CD8-positive, alpha-beta memory T cell (primary cell): ENCODE results near the gene LGALS3BP. TPM values are rescaled to one million over a fixed set of nuclear protein-coding genes. Genes with fewer than 3 reads are reported as not detected.

ENCODE experiments used
- CTCF ChIA-PET: fragments of 350-600 bp; sonication (Branson Sonifier 250); formaldehyde crosslinking; loops from one replicate; lab custom pipeline; 2021; ENCODE audit warnings: antibody characterized with exemption; lab: Charles Lee
- POLR2A ChIA-PET: fragments of 350-600 bp; sonication (Branson Sonifier 250); formaldehyde crosslinking; loops from one replicate; lab custom pipeline; 2021; ENCODE audit warnings: antibody characterized with exemption; lab: Charles Lee
- DNase-seq, 5 donors: peaks; one replicate each; pipeline versions ENCODE4 v3.0.0 to v3.0.0-alpha.2; 2020 to 2022; ENCODE audit warnings: mixed read lengths in 1 of 5
- H3K27ac ChIP-seq: one replicate; pipeline ENCODE4 v1.7.0; 2013; ENCODE audit warnings: low read depth, mild to moderate bottlenecking, low read length, moderate library complexity
- H3K27me3 ChIP-seq: 2 replicates; pipeline ENCODE4 v1.7.0; 2013; ENCODE audit warnings: low read length, mild to moderate bottlenecking; ENCODE audit not compliant: insufficient read depth, poor library complexity, severe bottlenecking
- H3K36me3 ChIP-seq: 2 replicates; pipeline ENCODE4 v1.7.0; 2013; ENCODE audit warnings: mild to moderate bottlenecking, low read length, moderate library complexity; ENCODE audit not compliant: insufficient read depth
- H3K4me1 ChIP-seq: 2 replicates; pipeline ENCODE4 v1.7.0; 2013; ENCODE audit warnings: mild to moderate bottlenecking, low read length, moderate library complexity; ENCODE audit not compliant: insufficient read depth
- H3K4me3 ChIP-seq: 2 replicates; pipeline ENCODE4 v1.7.0; 2013; ENCODE audit warnings: mild to moderate bottlenecking, low read length
- H3K9me3 ChIP-seq: 2 replicates; pipeline ENCODE4 v1.7.0; 2013; ENCODE audit warnings: mild to moderate bottlenecking, low read length
- H3K27ac Mint-ChIP-seq, 8 donors: one replicate each; pipeline ENCODE4 v1.8.0; 2020 to 2021; ENCODE audit warnings: mixed read lengths in 8 of 8, mild to moderate bottlenecking in 6 of 8, inconsistent platforms in 3 of 8, moderate library complexity in 3 of 8
- H3K27me3 Mint-ChIP-seq, 2 donors: one replicate each; pipeline ENCODE4 v1.8.0; 2020 to 2021; ENCODE audit warnings: mixed read lengths in 2 of 2, mild to moderate bottlenecking in 1 of 2, moderate library complexity in 1 of 2
- H3K36me3 Mint-ChIP-seq, 3 donors: one replicate each; pipeline ENCODE4 v1.8.0; 2020 to 2021; ENCODE audit warnings: mixed read lengths in 3 of 3, inconsistent platforms in 1 of 3, mild to moderate bottlenecking in 1 of 3
- H3K4me1 Mint-ChIP-seq, 3 donors: one replicate each; pipeline ENCODE4 v1.8.0; 2020 to 2021; ENCODE audit warnings: mixed read lengths in 3 of 3, inconsistent platforms in 1 of 3, mild to moderate bottlenecking in 1 of 3
- H3K4me3 Mint-ChIP-seq, 7 donors: one replicate each; pipeline ENCODE4 v1.8.0; 2020 to 2021; ENCODE audit warnings: mixed read lengths in 7 of 7, mild to moderate bottlenecking in 6 of 7, moderate library complexity in 4 of 7, inconsistent platforms in 2 of 7
- H3K9me3 Mint-ChIP-seq, 5 donors: one replicate each; pipeline ENCODE4 v1.8.0; 2020 to 2022; ENCODE audit warnings: mixed read lengths in 5 of 5, mild to moderate bottlenecking in 3 of 5, moderate library complexity in 2 of 5, inconsistent platforms in 1 of 5
- polyA plus RNA-seq: library from polyadenylated mRNA; unstranded; fragments of 300-500 nt; fragmentation: Illumina TruSeq; gene quantifications from one replicate; pipeline ENCODE4 v1.2.3, GENCODE V29; 2021
- total RNA-seq, 2 experiments: library from RNA; stranded (reverse); gene quantifications; one replicate each; pipeline ENCODE4 v1.2.3, GENCODE V29; 2021

LGALS3BP gene
- total and polyA plus RNA-seq, 3 experiments from 2014 or later: 8.6 to 23.1 (median 9.1) TPM

GRCh38 chr17:79019632-79020584, 40.2 kb upstream of the LGALS3BP start:
- CTCF ChIA-PET: interaction anchor here (1.1 to 4.1 kb wide), 2 partner anchors 10 to 21 kb away, joined by 3 to 13 read pairs; partner anchors contain the start of gene CANT1
- peak; percentile 20 to 65 (median 39) for DNase-seq
- H3K4me1 ChIP-seq: peaks cover 4% of the 10 kb centered on the region
- Mint-ChIP-seq H3K4me3 (peak overlapping the region in 1 of 7 donors; percentile 7), H3K9me3 (peaks cover 0 to 1% (median 0%) of the 10 kb centered on the region in 5 donors), H3K27me3 (peaks cover 10 to 22% of the 10 kb centered on the region in 2 donors), H3K36me3 (no peaks in the 10 kb centered on the region), H3K4me1 (peaks cover 7 to 9% (median 9%) of the 10 kb centered on the region in 3 donors), H3K27ac (no peak overlapping the region)
- H3K4me3 ChIP-seq: no peak overlapping the region
- H3K9me3 ChIP-seq: no peaks in the 10 kb centered on the region
- POLR2A ChIA-PET: no interaction called here
- no peaks in the 10 kb centered on the region for H3K36me3 ChIP-seq
- peaks cover 11% of the 10 kb centered on the region for H3K27me3 ChIP-seq
- no peak overlapping the region for H3K27ac ChIP-seq

- H3K4me3 ChIP-seq: no peak overlapping the region
- Mint-ChIP-seq H3K27ac (no peak overlapping the region), H3K27me3 (peaks cover 10 to 19% of the 10 kb centered on the region in 2 donors), H3K4me3 (peak overlapping the region in 1 of 7 donors; percentile 7), H3K4me1 (peaks cover 3 to 8% (median 4%) of the 10 kb centered on the region in 3 donors), H3K36me3 (no peaks in the 10 kb centered on the region), H3K9me3 (peaks cover 0 to 1% (median 0%) of the 10 kb centered on the region in 5 donors)
- no peaks in the 10 kb centered on the region for H3K36me3 ChIP-seq
- no peak for DNase-seq
- POLR2A ChIA-PET: no interaction called here
- no peaks in the 10 kb centered on the region for H3K4me1 ChIP-seq
- H3K27me3 ChIP-seq: peaks cover 11% of the 10 kb centered on the region
- H3K9me3 ChIP-seq: no peaks in the 10 kb centered on the region
- CTCF ChIA-PET: interaction anchor here (1.1 to 4.1 kb wide), 3 partner anchors 9 to 63 kb away, joined by 3 to 13 read pairs (median 5); partner anchors contain the start of gene CANT1
- no peak overlapping the region for H3K27ac ChIP-seq
Measured at GRCh38 chr17:79019261-79019631, 39.5 kb upstream of the LGALS3BP start.

- Mint-ChIP-seq H3K27me3 (peaks cover 12 to 20% of the 10 kb centered on the region in 2 donors), H3K4me3 (no peak overlapping the region), H3K4me1 (peaks cover 0 to 2% (median under 1%) of the 10 kb centered on the region in 3 donors), H3K27ac (no peak overlapping the region), H3K36me3 (no peaks in the 10 kb centered on the region), H3K9me3 (peaks cover 0 to 1% (median 0%) of the 10 kb centered on the region in 5 donors)
- Histone ChIP-seq H3K4me1 (no peaks in the 10 kb centered on the region), H3K27ac (no peak overlapping the region), H3K4me3 (no peak overlapping the region), H3K27me3 (peaks cover 6% of the 10 kb centered on the region), H3K9me3 (no peaks in the 10 kb centered on the region), H3K36me3 (no peaks in the 10 kb centered on the region)
- POLR2A ChIA-PET: no interaction called here
- no peak for DNase-seq
- CTCF ChIA-PET: interaction anchor here (1.1 to 4.1 kb wide), 3 partner anchors 9 to 64 kb away, joined by 3 to 13 read pairs (median 5); partner anchors contain the start of gene CANT1
Measured at GRCh38 chr17:79018370-79018695, 38.6 kb upstream of the LGALS3BP start.

GRCh38 chr17:79017546-79018369, 38.0 kb upstream of the LGALS3BP start:
- H3K4me1 ChIP-seq: no peaks in the 10 kb centered on the region
- peak overlapping the region in 1 of 8 donors; percentile 12 for H3K27ac Mint-ChIP-seq
- CTCF ChIA-PET: interaction anchor here (1.3 to 4.1 kb wide), 3 partner anchors 8 to 65 kb away, joined by 3 to 13 read pairs (median 5); no protein-coding TSS in a partner anchor
- peaks cover 0 to 1% (median 0%) of the 10 kb centered on the region in 5 donors for H3K9me3 Mint-ChIP-seq
- no peak overlapping the region for H3K4me3 ChIP-seq
- H3K36me3 ChIP-seq: no peaks in the 10 kb centered on the region
- no peak for DNase-seq
- H3K4me3 Mint-ChIP-seq: no peak overlapping the region
- POLR2A ChIA-PET: no interaction called here
- no peaks in the 10 kb centered on the region for H3K36me3 Mint-ChIP-seq
- no peaks in the 10 kb centered on the region for H3K9me3 ChIP-seq
- peaks cover 14 to 17% of the 10 kb centered on the region in 2 donors for H3K27me3 Mint-ChIP-seq
- no peak overlapping the region for H3K27ac ChIP-seq
- no peaks in the 10 kb centered on the region for H3K4me1 Mint-ChIP-seq
- peaks cover under 1% of the 10 kb centered on the region for H3K27me3 ChIP-seq

- peaks cover 12 to 23% of the 10 kb centered on the region in 2 donors for H3K27me3 Mint-ChIP-seq
- no peaks in the 10 kb centered on the region for H3K9me3 ChIP-seq
- POLR2A ChIA-PET: no interaction called here
- H3K27ac ChIP-seq: no peak overlapping the region
- peaks cover 0 to 2% (median 0%) of the 10 kb centered on the region in 5 donors for H3K9me3 Mint-ChIP-seq
- peaks cover 6% of the 10 kb centered on the region for H3K4me1 ChIP-seq
- H3K27ac Mint-ChIP-seq: no peak overlapping the region
- no peaks in the 10 kb centered on the region for H3K27me3 ChIP-seq
- H3K4me3 ChIP-seq: no peak overlapping the region
- CTCF ChIA-PET: interaction anchor here (1.4 kb wide), 1 partner anchor 378 kb away, joined by 5 read pairs; no protein-coding TSS in a partner anchor
- peaks cover 0 to 4% (median 0%) of the 10 kb centered on the region in 3 donors for H3K36me3 Mint-ChIP-seq
- H3K4me1 Mint-ChIP-seq: peaks cover 5 to 16% (median 12%) of the 10 kb centered on the region in 3 donors
- H3K36me3 ChIP-seq: no peaks in the 10 kb centered on the region
- no peak for DNase-seq
- H3K4me3 Mint-ChIP-seq: no peak overlapping the region
Measured at GRCh38 chr17:79014158-79014758, 34.5 kb upstream of the LGALS3BP start.

GRCh38 chr17:79012563-79013134, 32.9 kb upstream of the LGALS3BP start:
- H3K4me3 Mint-ChIP-seq: peak overlapping the region in 1 of 7 donors; percentile 49
- no peaks in the 10 kb centered on the region for H3K9me3 ChIP-seq
- peaks cover 19 to 30% (median 25%) of the 10 kb centered on the region in 3 donors for H3K4me1 Mint-ChIP-seq
- no peak overlapping the region for H3K4me3 ChIP-seq
- POLR2A ChIA-PET: no interaction called here
- peaks cover 0 to 10% (median 0%) of the 10 kb centered on the region in 3 donors for H3K36me3 Mint-ChIP-seq
- DNase-seq: no peak
- H3K27me3 Mint-ChIP-seq: peaks cover 4 to 25% of the 10 kb centered on the region in 2 donors
- no peaks in the 10 kb centered on the region for H3K27me3 ChIP-seq
- CTCF ChIA-PET: no interaction called here
- H3K36me3 ChIP-seq: no peaks in the 10 kb centered on the region
- H3K4me1 ChIP-seq: peaks cover 22% of the 10 kb centered on the region
- H3K27ac Mint-ChIP-seq: peak overlapping the region in 3 of 8 donors; percentile 25 to 55 (median 36)
- H3K9me3 Mint-ChIP-seq: peaks cover 0 to 2% (median 0%) of the 10 kb centered on the region in 5 donors
- H3K27ac ChIP-seq: no peak overlapping the region
